ENCODE data around the gene OAS2.

The OAS2 gene

GRCh38 chr12:113060336-113060960, 82.1 kb downstream of the OAS2 start:
- DNase-seq = no peak

GRCh38 chr12:113061061-113061694, 82.9 kb downstream of the OAS2 start:
- no peak for DNase-seq

Measured in T-helper 1 cell (primary cell).